Measurements from ENCODE around the gene TARDBP. TPM values are rescaled to one million over a fixed set of nuclear protein-coding genes. Genes with fewer than 3 reads are reported as not detected.
"Not testable (repeated sequence)": the region's sequence is repeated elsewhere in the genome, so short reads cannot be mapped to it uniquely, and the experiment has no call there.

The TARDBP gene
- total and polyA plus RNA-seq, 5 donors from 2014 or later, result 65.1 to 132 (median 79.3) TPM

- Mint-ChIP-seq H3K9me3 (no peaks in the 10 kb centered on the region), H3K4me1 (peaks cover 0 to 7% (median 4%) of the 10 kb centered on the region in 4 donors), H3K27me3 (no peaks in the 10 kb centered on the region), H3K4me3 (no peak overlapping the region), H3K27ac (no peak overlapping the region), H3K36me3 (peaks cover 46% of the 10 kb centered on the region)
- DNase-seq (no peak), ATAC-seq (ENCODE audit: low read depth in 2 of 2) (no peak)
- no peak overlapping the region for H3K4me3 ChIP-seq (ENCODE audit: low read depth, low read length)
- H3K4me1 ChIP-seq (ENCODE audit: control insufficient read depth, insufficient read depth, low read length, poor library complexity, severe bottlenecking), result no peaks in the 10 kb centered on the region
- no peaks in the 10 kb centered on the region for H3K27me3 ChIP-seq (ENCODE audit: control insufficient read depth, insufficient read depth, low read length)
- H3K36me3 ChIP-seq (ENCODE audit: control insufficient read depth, insufficient read depth, low read length), result peaks cover 77% of the 10 kb centered on the region
- no peak overlapping the region for H3K27ac ChIP-seq (ENCODE audit: insufficient read depth, low read length, poor library complexity, severe bottlenecking)
- no peaks in the 10 kb centered on the region for H3K9me3 ChIP-seq (ENCODE audit: control insufficient read depth in 2 of 2, low read length in 2 of 2)
Measured at GRCh38 chr1:11067716-11068599, 55.5 kb downstream of the TARDBP start.

DNA sequence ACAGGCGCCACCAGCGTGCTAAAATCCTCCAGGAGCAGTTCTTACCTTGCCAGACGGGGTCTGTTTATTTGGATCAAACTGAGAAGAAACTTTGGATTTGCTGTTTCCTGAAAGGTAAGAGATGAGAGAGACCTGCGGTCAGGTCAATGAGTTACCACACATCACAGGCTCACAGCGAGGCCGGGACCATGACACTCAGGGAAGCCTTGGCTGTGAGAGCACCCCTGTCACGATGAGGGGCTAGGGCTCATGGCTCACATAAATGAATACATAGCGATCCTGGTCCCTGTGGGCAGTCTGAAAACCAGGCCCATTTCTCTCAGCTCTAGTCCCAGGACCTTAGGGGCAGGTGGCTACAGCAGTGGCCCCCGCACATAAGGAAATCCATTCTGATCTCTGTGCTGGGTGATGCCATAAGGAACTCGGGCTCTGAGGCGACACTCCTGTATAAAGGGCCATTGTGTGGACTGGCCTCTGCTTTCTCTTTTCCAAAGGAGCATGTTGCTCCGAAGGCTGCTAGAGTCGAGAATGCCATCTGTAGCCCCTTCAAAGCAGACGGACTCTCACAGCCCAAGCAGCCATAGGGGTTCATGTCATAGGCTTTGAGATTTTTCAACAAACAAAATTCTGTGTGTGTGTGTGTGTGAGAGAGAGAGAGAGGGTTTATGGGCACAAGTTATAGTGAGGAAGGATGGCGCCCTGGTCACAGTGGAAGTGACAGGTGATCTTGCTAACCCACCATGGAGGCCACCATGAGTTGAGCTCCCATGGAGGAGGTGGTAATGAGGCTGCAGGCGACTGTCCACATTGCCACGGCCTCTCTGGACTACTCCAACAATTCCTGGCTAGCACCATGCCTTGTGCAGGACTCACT is 56.4 kb downstream of the TARDBP start:
- Mint-ChIP-seq H3K9me3 (no peaks in the 10 kb centered on the region), H3K27ac (peak overlapping the region in 1 of 3 donors; percentile 53), H3K27me3 (no peaks in the 10 kb centered on the region), H3K4me3 (no peak overlapping the region), H3K4me1 (peaks cover 0 to 2% (median under 1%) of the 10 kb centered on the region in 4 donors), H3K36me3 (peaks cover 46% of the 10 kb centered on the region)
- Histone ChIP-seq H3K27ac (ENCODE audit: insufficient read depth, low read length, poor library complexity, severe bottlenecking) (no peak overlapping the region), H3K4me3 (ENCODE audit: low read depth, low read length) (no peak overlapping the region), H3K36me3 (ENCODE audit: control insufficient read depth, insufficient read depth, low read length) (peaks cover 82% of the 10 kb centered on the region), H3K9me3 (ENCODE audit: control insufficient read depth in 2 of 2, low read length in 2 of 2) (no peaks in the 10 kb centered on the region), H3K27me3 (ENCODE audit: control insufficient read depth, insufficient read depth, low read length) (no peaks in the 10 kb centered on the region), H3K4me1 (ENCODE audit: control insufficient read depth, insufficient read depth, low read length, poor library complexity, severe bottlenecking) (no peaks in the 10 kb centered on the region)
- ATAC-seq (ENCODE audit: low read depth in 2 of 2) (no peak), DNase-seq (no peak)

GRCh38 chr1:11070876-11071275 is 58.4 kb downstream of the TARDBP start:
- Mint-ChIP-seq H3K27me3 (no peaks in the 10 kb centered on the region), H3K36me3 (peaks cover 42% of the 10 kb centered on the region), H3K9me3 (no peaks in the 10 kb centered on the region), H3K4me3 (no peak overlapping the region), H3K27ac (no peak overlapping the region), H3K4me1 (peaks cover 0 to 2% (median 0%) of the 10 kb centered on the region in 4 donors)
- Histone ChIP-seq H3K27me3 (ENCODE audit: control insufficient read depth, insufficient read depth, low read length) (no peaks in the 10 kb centered on the region), H3K36me3 (ENCODE audit: control insufficient read depth, insufficient read depth, low read length) (peaks cover 87% of the 10 kb centered on the region), H3K4me1 (ENCODE audit: control insufficient read depth, insufficient read depth, low read length, poor library complexity, severe bottlenecking) (no peaks in the 10 kb centered on the region), H3K27ac (ENCODE audit: insufficient read depth, low read length, poor library complexity, severe bottlenecking) (no peak overlapping the region), H3K4me3 (ENCODE audit: low read depth, low read length) (no peak overlapping the region), H3K9me3 (ENCODE audit: control insufficient read depth in 2 of 2, low read length in 2 of 2) (no peaks in the 10 kb centered on the region)
- no peak for ATAC-seq (ENCODE audit: low read depth in 2 of 2)
- no peak for DNase-seq

- Histone ChIP-seq H3K27me3 (ENCODE audit: control insufficient read depth, insufficient read depth, low read length) (no peaks in the 10 kb centered on the region), H3K4me3 (ENCODE audit: low read depth, low read length) (no peak overlapping the region), H3K36me3 (ENCODE audit: control insufficient read depth, insufficient read depth, low read length) (peaks cover 88% of the 10 kb centered on the region), H3K27ac (ENCODE audit: insufficient read depth, low read length, poor library complexity, severe bottlenecking) (no peak overlapping the region), H3K9me3 (ENCODE audit: control insufficient read depth in 2 of 2, low read length in 2 of 2) (no peaks in the 10 kb centered on the region), H3K4me1 (ENCODE audit: control insufficient read depth, insufficient read depth, low read length, poor library complexity, severe bottlenecking) (no peaks in the 10 kb centered on the region)
- H3K36me3 Mint-ChIP-seq, result peaks cover 41% of the 10 kb centered on the region
- H3K4me1 Mint-ChIP-seq, result peaks cover 0 to 2% (median 0%) of the 10 kb centered on the region in 4 donors
- H3K4me3 Mint-ChIP-seq, result peak overlapping the region in 1 of 4 donors; percentile 54
- no peaks in the 10 kb centered on the region for H3K27me3 Mint-ChIP-seq
- ATAC-seq (ENCODE audit: low read depth in 2 of 2) (no peak), DNase-seq (no peak)
- no peaks in the 10 kb centered on the region for H3K9me3 Mint-ChIP-seq
- H3K27ac Mint-ChIP-seq, result peak overlapping the region in 2 of 3 donors; percentile 86 to 91
Measured at GRCh38 chr1:11071463-11072215, 59.2 kb downstream of the TARDBP start.

- H3K27ac ChIP-seq (ENCODE audit: insufficient read depth, low read length, poor library complexity, severe bottlenecking), result no peak overlapping the region
- H3K27me3 ChIP-seq (ENCODE audit: control insufficient read depth, insufficient read depth, low read length), result no peaks in the 10 kb centered on the region
- H3K27me3 Mint-ChIP-seq, result no peaks in the 10 kb centered on the region
- H3K36me3 ChIP-seq (ENCODE audit: control insufficient read depth, insufficient read depth, low read length), result peaks cover 91% of the 10 kb centered on the region
- H3K4me1 ChIP-seq (ENCODE audit: control insufficient read depth, insufficient read depth, low read length, poor library complexity, severe bottlenecking), result no peaks in the 10 kb centered on the region
- H3K4me3 Mint-ChIP-seq, result no peak overlapping the region
- no peak for DNase-seq
- no peaks in the 10 kb centered on the region for H3K9me3 ChIP-seq (ENCODE audit: control insufficient read depth in 2 of 2, low read length in 2 of 2)
- H3K27ac Mint-ChIP-seq, result peak overlapping the region in 1 of 3 donors; percentile 60
- H3K4me1 Mint-ChIP-seq, result peaks cover 0 to 2% (median 0%) of the 10 kb centered on the region in 4 donors
- H3K9me3 Mint-ChIP-seq, result no peaks in the 10 kb centered on the region
- H3K4me3 ChIP-seq (ENCODE audit: low read depth, low read length), result no peak overlapping the region
- ATAC-seq (ENCODE audit: low read depth in 2 of 2), result no peak
- peaks cover 41% of the 10 kb centered on the region for H3K36me3 Mint-ChIP-seq
Measured at GRCh38 chr1:11072216-11072917, 59.9 kb downstream of the TARDBP start.

- peaks cover 88% of the 10 kb centered on the region for H3K36me3 ChIP-seq (ENCODE audit: control insufficient read depth, insufficient read depth, low read length)
- DNase-seq; H3K9me3 Mint-ChIP-seq; H3K27ac Mint-ChIP-seq; H3K4me1 ChIP-seq (ENCODE audit: control insufficient read depth, insufficient read depth, low read length, poor library complexity, severe bottlenecking); H3K27me3 Mint-ChIP-seq; H3K9me3 ChIP-seq (ENCODE audit: control insufficient read depth in 2 of 2, low read length in 2 of 2); H3K4me3 Mint-ChIP-seq; H3K4me1 Mint-ChIP-seq; ATAC-seq (ENCODE audit: low read depth in 2 of 2); H3K4me3 ChIP-seq (ENCODE audit: low read depth, low read length); H3K27ac ChIP-seq (ENCODE audit: insufficient read depth, low read length, poor library complexity, severe bottlenecking); H3K27me3 ChIP-seq (ENCODE audit: control insufficient read depth, insufficient read depth, low read length): not testable (repeated sequence)
- peaks cover 45% of the 10 kb centered on the region for H3K36me3 Mint-ChIP-seq
Measured at GRCh38 chr1:11073398-11073797, 60.9 kb downstream of the TARDBP start.
